Neuronal stem cell (in vitro differentiated cells): ENCODE results near the gene ATG16L2.
"Not testable (repeated sequence)": the region's sequence is repeated elsewhere in the genome, so short reads cannot be mapped to it uniquely, and the experiment has no call there.

Experiments used
- DNase-seq: peaks from one replicate; pipeline ENCODE4 v3.0.0-alpha.2; 2013; ENCODE audit warnings: low spot score
- H2AFZ ChIP-seq: one replicate; pipeline ENCODE4 v1.6.1; 2013; ENCODE audit warnings: mild to moderate bottlenecking, low read length, inconsistent platforms
- H2AK5ac ChIP-seq: 2 replicates; pipeline ENCODE4 v1.6.1; 2013; ENCODE audit warnings: low read depth, mild to moderate bottlenecking, inconsistent platforms, low read length, moderate library complexity, mixed read lengths
- H2BK120ac ChIP-seq: 2 replicates; pipeline ENCODE4 v1.6.1; 2013; ENCODE audit warnings: low read depth, mild to moderate bottlenecking, inconsistent platforms, low read length, moderate library complexity, mixed read lengths
- H2BK12ac ChIP-seq: one replicate; pipeline ENCODE4 v1.6.1; 2013; ENCODE audit warnings: low read length, inconsistent platforms
- H2BK15ac ChIP-seq: 2 replicates; pipeline ENCODE4 v1.6.1; 2013; ENCODE audit warnings: mild to moderate bottlenecking, low read length, inconsistent platforms, mixed read lengths
- H2BK5ac ChIP-seq: one replicate; pipeline ENCODE4 v1.6.1; 2013; ENCODE audit warnings: inconsistent platforms, mild to moderate bottlenecking, low read length, moderate library complexity
- H3K14ac ChIP-seq: one replicate; pipeline ENCODE4 v1.6.1; 2013; ENCODE audit warnings: low read length, inconsistent platforms
- H3K18ac ChIP-seq: 2 replicates; pipeline ENCODE4 v1.6.1; 2013; ENCODE audit warnings: low read length, inconsistent platforms
- H3K23ac ChIP-seq: 2 replicates; pipeline ENCODE4 v1.6.1; 2013; ENCODE audit warnings: low read depth, mild to moderate bottlenecking, mixed read lengths, low read length, inconsistent platforms; ENCODE audit not compliant: poor library complexity
- H3K27ac ChIP-seq: replicated peaks from 3 replicates; pipeline ENCODE4 v1.5.1; 2013; ENCODE audit warnings: low read length, inconsistent platforms
- H3K27me3 ChIP-seq, 3 experiments: 2 replicates each; pipeline ENCODE4 v1.6.1; 2013; ENCODE audit warnings: low read length in 3 of 3, mild to moderate bottlenecking in 2 of 3, inconsistent platforms in 1 of 3, low read depth in 1 of 3, mixed read lengths in 1 of 3, moderate library complexity in 1 of 3; ENCODE audit not compliant: control insufficient read depth in 3 of 3, insufficient read depth in 3 of 3
- H3K36me3 ChIP-seq, 2 donors: replicated peaks in 1 of 2; 2 replicates each; pipeline ENCODE4 v1.6.1; 2013; ENCODE audit warnings: low read length in 2 of 2; ENCODE audit not compliant: control insufficient read depth in 2 of 2, insufficient read depth in 2 of 2
- H3K4ac ChIP-seq: 2 replicates; pipeline ENCODE4 v1.6.1; 2013; ENCODE audit warnings: inconsistent platforms, mild to moderate bottlenecking, low read length, moderate library complexity
- H3K4me1 ChIP-seq, 2 donors: 1 replicate in 1 of 2; 2 replicates in 1 of 2; pipeline ENCODE4 v1.6.1; 2013; ENCODE audit warnings: low read length in 2 of 2, low read depth in 1 of 2; ENCODE audit not compliant: control insufficient read depth in 2 of 2, insufficient read depth in 1 of 2
- H3K4me2 ChIP-seq: one replicate; pipeline ENCODE4 v1.6.1; 2013; ENCODE audit warnings: mild to moderate bottlenecking, low read length, inconsistent platforms; ENCODE audit not compliant: insufficient read depth, poor library complexity, severe bottlenecking
- H3K4me3 ChIP-seq, 2 donors: 2 replicates each; pipeline ENCODE4 v1.5.1; 2013; ENCODE audit warnings: low read length in 2 of 2, mild to moderate bottlenecking in 2 of 2, inconsistent platforms in 1 of 2, moderate library complexity in 1 of 2
- H3K79me1 ChIP-seq: one replicate; pipeline ENCODE4 v1.6.1; 2013; ENCODE audit warnings: low read depth, mild to moderate bottlenecking, inconsistent platforms, low read length, moderate library complexity
- H3K9ac ChIP-seq: one replicate; pipeline ENCODE4 v1.6.1; 2013; ENCODE audit warnings: mild to moderate bottlenecking, low read depth, low read length, inconsistent platforms; ENCODE audit not compliant: poor library complexity
- H3K9me3 ChIP-seq, 2 donors: replicated peaks in 1 of 2; 2 replicates each; pipeline versions ENCODE3 to v1.6.1; 2013; ENCODE audit warnings: low read length in 2 of 2, mild to moderate bottlenecking in 2 of 2, inconsistent platforms in 1 of 2, low read depth in 1 of 2, mixed read lengths in 1 of 2, moderate library complexity in 1 of 2; ENCODE audit not compliant: control insufficient read depth in 2 of 2, insufficient read depth in 1 of 2
- H4K8ac ChIP-seq: one replicate; pipeline ENCODE4 v1.6.1; 2013; ENCODE audit warnings: low read depth, mild to moderate bottlenecking, inconsistent platforms, low read length, moderate library complexity
- H4K91ac ChIP-seq: one replicate; pipeline ENCODE4 v1.6.1; 2013; ENCODE audit warnings: low read length, low read depth, mild to moderate bottlenecking, inconsistent platforms; ENCODE audit not compliant: poor library complexity
- WGBS, 2 donors: extraction: QIAGEN DNeasy Blood & Tissue Kit; methylation state at CpG; one replicate each; pipeline ENCODE4 v1.1.7; 2013; ENCODE audit warnings: missing lambda C conversion rate in 2 of 2, mixed read lengths in 1 of 2; ENCODE audit not compliant: insufficient read length in 2 of 2, insufficient replicate concordance in 1 of 2; ENCODE audit errors: extremely low coverage in 2 of 2; 5-methylcytosine and 5-hydroxymethylcytosine counted together

Gene ATG16L2

GRCh38 chr11:72851726-72852125, 37.5 kb downstream of the ATG16L2 start:
- no peak overlapping the region for H3K4ac ChIP-seq
- H3K4me2 ChIP-seq, result no peak overlapping the region
- H2AFZ ChIP-seq, result no peak overlapping the region
- H3K79me1 ChIP-seq, result no peaks in the 10 kb centered on the region
- H3K9ac ChIP-seq, result no peak overlapping the region
- H3K23ac ChIP-seq, result no peak overlapping the region
- no peak overlapping the region for H4K91ac ChIP-seq
- H2AK5ac ChIP-seq, result no peak overlapping the region
- H3K27ac ChIP-seq, result no peak overlapping the region
- H2BK15ac ChIP-seq, result no peak overlapping the region
- no peaks in the 10 kb centered on the region for H3K9me3 ChIP-seq
- no peak overlapping the region for H3K14ac ChIP-seq
- H3K18ac ChIP-seq, result no peak overlapping the region
- H4K8ac ChIP-seq, result no peak overlapping the region
- peaks cover 0 to 11% of the 10 kb centered on the region in 2 donors for H3K36me3 ChIP-seq
- no CpG with 5 or more reads among the region's 4 CpGs for WGBS, 2 donors
- no peak overlapping the region for H3K4me3 ChIP-seq
- H2BK5ac ChIP-seq, result no peak overlapping the region
- H3K4me1 ChIP-seq, result no peaks in the 10 kb centered on the region
- H2BK12ac ChIP-seq, result no peak overlapping the region
- DNase-seq, result no peak
- no peaks in the 10 kb centered on the region for H3K27me3 ChIP-seq
- H2BK120ac ChIP-seq, result no peak overlapping the region

DNA sequence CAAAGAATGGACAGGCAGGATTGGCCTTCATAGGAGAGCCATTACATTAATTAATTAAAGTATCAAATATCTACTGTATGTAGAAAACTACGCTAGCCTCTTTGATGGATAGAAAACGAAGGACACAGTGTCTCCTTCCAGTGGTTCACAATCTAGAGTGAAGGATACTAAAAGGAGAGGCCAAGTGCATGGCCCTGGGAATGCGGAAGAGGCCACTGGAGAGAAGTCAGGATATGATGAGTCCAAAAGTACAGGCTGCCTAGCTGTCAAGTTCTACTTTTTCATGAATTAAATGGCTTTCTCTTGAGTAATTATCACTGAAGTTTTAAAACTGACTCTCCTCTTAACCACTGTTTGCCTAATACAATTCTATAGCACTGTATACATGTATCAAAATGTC, 41.9 kb downstream of the ATG16L2 start:
- no peak overlapping the region for H3K4me3 ChIP-seq
- H3K4me1 ChIP-seq, result no peaks in the 10 kb centered on the region
- no peak overlapping the region for H3K27ac ChIP-seq
- no peak overlapping the region for H3K18ac ChIP-seq
- H2AK5ac ChIP-seq, result no peak overlapping the region
- H3K79me1 ChIP-seq, result no peaks in the 10 kb centered on the region
- H3K4me2 ChIP-seq, result no peak overlapping the region
- H3K4ac ChIP-seq, result no peak overlapping the region
- H3K27me3 ChIP-seq, result no peaks in the 10 kb centered on the region
- no peak overlapping the region for H4K91ac ChIP-seq
- no peak overlapping the region for H3K14ac ChIP-seq
- no peak overlapping the region for H2BK120ac ChIP-seq
- H2BK12ac ChIP-seq, result no peak overlapping the region
- no peak overlapping the region for H2AFZ ChIP-seq
- H3K36me3 ChIP-seq, result no peaks in the 10 kb centered on the region
- H2BK15ac ChIP-seq, result no peak overlapping the region
- no CpG with 5 or more reads among the region's 3 CpGs for WGBS, 2 donors
- H2BK5ac ChIP-seq, result no peak overlapping the region
- H3K9ac ChIP-seq, result no peak overlapping the region
- no peaks in the 10 kb centered on the region for H3K9me3 ChIP-seq
- H4K8ac ChIP-seq, result no peak overlapping the region
- no peak for DNase-seq
- no peak overlapping the region for H3K23ac ChIP-seq

GRCh38 chr11:72856551-72857345, 42.5 kb downstream of the ATG16L2 start:
- H2AFZ ChIP-seq, result no peak overlapping the region
- no peak overlapping the region for H2BK120ac ChIP-seq
- no peaks in the 10 kb centered on the region for H3K36me3 ChIP-seq
- H2BK5ac ChIP-seq, result no peak overlapping the region
- no peak overlapping the region for H3K9ac ChIP-seq
- H3K27ac ChIP-seq, result no peak overlapping the region
- H3K79me1 ChIP-seq, result no peaks in the 10 kb centered on the region
- H3K4me2 ChIP-seq, result no peak overlapping the region
- H4K91ac ChIP-seq, result no peak overlapping the region
- H3K14ac ChIP-seq, result no peak overlapping the region
- H2BK15ac ChIP-seq, result no peak overlapping the region
- H3K18ac ChIP-seq, result no peak overlapping the region
- H3K27me3 ChIP-seq, result no peaks in the 10 kb centered on the region
- no peak overlapping the region for H3K4me3 ChIP-seq
- H3K9me3 ChIP-seq, result no peaks in the 10 kb centered on the region
- H2BK12ac ChIP-seq, result no peak overlapping the region
- H3K4me1 ChIP-seq, result no peaks in the 10 kb centered on the region
- no peak overlapping the region for H2AK5ac ChIP-seq
- no peak overlapping the region for H4K8ac ChIP-seq
- H3K4ac ChIP-seq, result no peak overlapping the region
- H3K23ac ChIP-seq, result no peak overlapping the region
- no CpG with 5 or more reads among the region's 3 CpGs for WGBS, 2 donors
- no peak for DNase-seq

GRCh38 chr11:72858267-72858666, 44.1 kb downstream of the ATG16L2 start:
- DNase-seq, H3K23ac ChIP-seq, H3K9me3 ChIP-seq, H3K79me1 ChIP-seq, H3K4me3 ChIP-seq, H2AK5ac ChIP-seq, H2BK5ac ChIP-seq, H2AFZ ChIP-seq, H3K27ac ChIP-seq, H3K4me2 ChIP-seq, H3K9ac ChIP-seq, H2BK12ac ChIP-seq, H3K18ac ChIP-seq, H3K14ac ChIP-seq, H3K36me3 ChIP-seq, H4K91ac ChIP-seq, H2BK120ac ChIP-seq, H3K4me1 ChIP-seq, H3K27me3 ChIP-seq, H2BK15ac ChIP-seq, H4K8ac ChIP-seq, H3K4ac ChIP-seq: not testable (repeated sequence)
- no CpG with 5 or more reads among the region's 2 CpGs for WGBS, 2 donors
